ENCODE results near the gene TBL1XR1.
"Not testable (repeated sequence)": the region's sequence is repeated elsewhere in the genome, so short reads cannot be mapped to it uniquely, and the experiment has no call there.

TBL1XR1 gene

DNA sequence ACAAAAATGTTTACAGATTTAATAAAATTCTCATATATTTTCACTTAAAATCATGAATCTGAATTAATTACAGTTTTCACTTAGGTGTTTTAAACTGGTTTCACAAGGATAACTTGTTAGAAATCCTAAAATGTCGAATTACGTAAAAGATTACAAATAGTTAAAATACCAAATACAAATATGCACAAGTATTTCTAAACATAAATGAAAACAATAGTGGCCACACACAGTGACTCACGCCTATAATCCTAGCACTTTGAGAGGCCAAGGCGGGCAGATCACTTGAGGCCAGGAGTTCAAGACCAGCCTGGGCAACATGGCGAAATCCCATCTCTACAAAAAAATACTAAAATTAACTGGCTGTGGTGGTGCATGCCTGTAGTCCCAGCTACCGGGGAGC, 10.9 kb upstream of the TBL1XR1 start:
- DNase-seq (ENCODE audit: low spot score): no peak

DNA sequence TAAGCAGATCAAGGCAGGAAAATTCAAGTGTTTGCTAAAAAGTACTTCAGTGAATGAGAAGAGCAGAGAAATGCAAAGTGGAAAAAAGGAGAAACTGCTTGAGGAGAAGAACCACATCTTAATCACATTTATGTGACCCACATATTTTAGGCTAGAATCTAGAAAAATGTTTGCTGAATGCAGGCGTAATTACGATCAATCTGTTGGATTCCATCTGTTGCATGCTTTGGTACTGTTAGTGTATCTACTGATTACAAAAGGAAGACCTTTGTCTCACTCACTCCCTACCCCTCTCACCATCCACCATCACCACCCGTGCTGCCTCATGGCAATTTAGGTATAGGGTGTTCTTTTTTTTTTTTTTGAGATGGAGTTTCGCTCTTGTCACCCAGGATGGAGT, 9.7 kb upstream of the TBL1XR1 start:
- DNase-seq (ENCODE audit: low spot score): no peak

DNA sequence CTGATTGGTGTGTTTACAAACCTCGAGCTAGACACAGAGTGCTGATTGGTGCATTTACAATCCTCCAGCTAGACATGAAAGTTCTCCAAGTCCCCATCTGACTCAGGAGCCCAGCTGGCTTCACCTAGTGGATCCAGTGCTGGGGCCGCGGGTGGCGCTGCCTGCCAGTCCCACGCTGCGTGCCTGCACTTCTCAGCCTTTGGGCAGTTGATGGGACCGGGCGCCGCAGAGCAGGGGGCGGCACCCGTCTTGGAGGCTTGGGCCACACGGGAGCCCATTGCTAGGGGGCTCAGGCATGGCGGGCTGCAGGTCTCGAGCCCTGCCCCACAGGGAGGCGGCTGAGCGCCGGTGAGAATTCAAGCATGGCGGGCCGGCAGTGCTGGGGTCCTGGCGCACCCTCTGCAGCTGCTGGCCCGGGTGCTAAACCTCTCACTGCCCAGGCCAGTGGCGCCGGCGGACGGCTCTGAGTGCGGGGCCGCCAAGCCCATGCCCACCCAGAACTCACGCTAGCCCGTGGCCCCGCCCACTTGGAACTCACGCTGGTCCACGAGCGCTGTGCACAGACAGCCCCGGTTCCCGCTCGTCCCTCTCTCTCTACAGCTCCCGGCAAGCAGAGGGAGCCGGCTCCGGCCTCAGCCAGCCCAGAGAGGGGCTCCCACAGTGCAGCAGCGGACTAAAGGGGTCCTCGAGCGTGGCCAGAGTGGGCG, 6.6 kb upstream of the TBL1XR1 start:
- DNase-seq (ENCODE audit: low spot score): no peak

DNA sequence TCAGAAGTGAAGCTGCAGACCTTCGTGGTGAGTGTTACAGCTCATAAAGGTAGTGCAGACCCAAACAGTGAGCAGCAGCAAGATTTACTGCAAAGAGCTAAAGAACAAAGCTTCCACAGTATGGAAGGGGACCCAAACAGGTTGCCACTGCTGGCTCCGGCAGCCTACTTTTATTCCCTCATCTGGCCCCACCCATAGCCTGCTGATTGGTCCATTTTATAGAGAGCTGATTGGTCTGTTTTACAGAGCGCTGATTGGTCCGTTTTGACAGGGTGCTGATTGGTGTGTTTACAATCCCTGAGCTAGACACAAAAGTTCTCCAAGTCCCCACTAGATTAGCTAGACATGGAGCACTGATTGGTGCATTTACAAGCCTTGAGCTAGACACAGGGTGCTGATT, 5.7 kb upstream of the TBL1XR1 start:
- DNase-seq (ENCODE audit: low spot score): not testable (repeated sequence)

DNA sequence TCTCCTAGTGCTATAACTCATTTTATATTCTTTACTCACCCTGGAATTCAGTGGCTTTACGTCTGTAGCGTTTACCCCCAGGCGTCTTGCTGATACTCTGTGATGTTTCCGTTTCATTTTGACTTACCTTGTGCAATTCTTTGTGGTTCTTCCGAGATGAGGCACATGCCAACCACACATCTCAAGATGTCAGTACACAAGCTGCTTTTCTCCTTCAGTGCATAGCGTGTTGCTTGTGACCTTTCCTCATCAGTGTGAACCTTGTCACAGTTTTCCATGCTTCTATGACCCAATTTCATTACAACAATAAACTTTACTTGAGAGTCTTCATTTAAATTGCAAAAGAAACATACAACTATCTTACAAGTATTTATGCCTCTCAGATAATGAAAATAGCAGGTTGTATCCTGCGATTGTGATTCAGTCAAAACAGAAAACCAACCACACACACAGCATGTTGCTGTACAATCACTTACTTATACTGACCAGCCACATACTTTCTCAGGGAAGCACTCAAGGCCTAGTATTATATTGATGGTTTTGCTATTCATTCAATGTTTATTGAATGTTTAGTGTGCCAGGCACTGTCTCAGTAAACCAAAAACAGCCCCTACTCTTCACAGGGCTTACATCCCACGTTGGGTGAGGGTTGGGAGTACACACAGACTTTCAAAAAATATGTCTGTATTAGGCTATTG, 4.6 kb upstream of the TBL1XR1 start:
- DNase-seq (ENCODE audit: low spot score): no peak

DNA sequence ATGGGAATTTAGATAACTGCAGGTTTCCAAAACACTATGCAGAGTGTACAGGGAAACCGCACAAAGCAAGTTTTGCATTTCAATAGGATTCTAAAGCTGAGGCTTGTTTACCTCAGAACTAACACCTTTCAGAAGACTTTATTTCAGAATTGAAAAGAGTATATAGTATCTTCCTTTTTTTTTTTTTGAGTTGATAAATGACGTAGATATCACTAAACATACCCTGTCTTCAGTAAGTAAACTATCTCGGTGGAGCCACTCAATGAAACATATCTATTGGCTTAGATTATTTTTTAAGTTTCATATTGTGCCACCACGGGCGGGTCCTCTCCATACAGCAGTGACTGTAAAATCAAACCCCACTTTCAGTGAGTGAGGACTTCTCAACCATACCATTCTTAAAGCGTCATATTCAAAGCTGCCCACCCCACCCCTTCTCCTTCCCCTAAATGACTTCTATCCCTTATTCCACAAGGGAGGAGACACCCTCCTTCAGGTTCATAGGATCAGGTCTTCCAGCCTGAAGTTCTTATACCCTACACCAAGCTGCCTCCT, 2.0 kb upstream of the TBL1XR1 start:
- no peak for DNase-seq (ENCODE audit: low spot score)

DNA sequence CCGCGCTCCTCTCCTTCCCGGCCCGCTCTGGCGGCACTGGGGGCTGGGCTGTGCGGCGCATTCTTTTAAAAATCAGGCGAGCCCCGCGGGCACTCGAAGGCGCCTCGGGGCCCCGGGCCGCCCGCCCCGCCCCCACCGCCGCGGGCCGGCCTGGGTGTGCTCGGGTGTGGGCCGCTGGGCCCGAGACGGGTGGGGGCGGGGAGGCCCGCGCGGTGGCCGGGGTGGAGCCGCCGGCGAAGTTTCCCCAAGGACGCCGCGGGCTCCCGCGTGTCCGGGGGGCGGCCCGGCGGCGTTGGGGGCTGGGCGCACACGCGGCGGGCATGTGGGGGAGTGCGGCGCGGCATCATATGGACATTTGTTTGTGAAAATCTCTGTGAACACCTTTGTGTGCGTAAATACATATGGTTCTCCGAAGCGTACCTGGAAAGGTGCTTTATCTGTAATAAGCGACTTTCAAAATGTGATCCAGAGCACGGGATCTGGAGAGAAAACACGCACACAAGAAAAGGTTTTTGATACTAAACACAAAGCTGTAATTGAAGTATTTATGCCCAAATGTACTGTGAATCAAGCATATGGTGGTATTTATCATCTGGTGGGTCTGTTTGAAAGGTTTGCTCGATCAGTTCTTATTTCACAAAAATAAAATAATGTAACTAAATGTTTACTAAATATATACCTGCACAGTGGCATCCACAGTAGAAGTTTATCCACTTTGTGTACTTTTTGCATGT, 612 bp upstream of the TBL1XR1 start:
- no peak for DNase-seq (ENCODE audit: low spot score)

DNA sequence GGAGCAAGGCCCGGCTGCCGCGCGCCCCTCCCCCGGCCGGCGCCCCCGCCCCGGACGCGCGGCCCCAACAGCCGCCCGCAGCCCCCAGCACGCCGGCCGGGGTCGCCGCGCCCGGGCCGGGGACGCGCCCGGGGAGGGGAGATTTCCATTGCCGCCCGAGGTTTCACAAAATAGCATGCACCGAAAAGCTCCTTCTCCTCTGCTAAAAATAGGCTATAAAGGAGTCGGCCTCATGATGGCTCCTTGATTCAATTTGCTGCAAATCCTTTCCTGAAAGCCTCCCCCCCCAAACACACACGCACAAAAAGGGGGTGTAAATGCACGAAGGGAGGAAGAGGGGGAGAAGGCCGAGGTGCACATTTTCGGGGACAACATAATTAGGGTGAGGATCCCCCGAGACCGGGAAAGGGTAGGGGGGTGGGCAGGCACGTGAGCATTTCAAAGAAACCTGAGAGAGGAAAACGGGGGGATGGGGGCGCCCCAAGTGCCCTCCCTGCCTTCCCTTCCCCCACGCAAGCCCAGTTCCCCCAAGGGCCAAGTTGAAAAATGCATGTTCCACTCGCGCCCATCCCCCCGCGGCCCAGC, 734 bp downstream of the TBL1XR1 start:
- DNase-seq (ENCODE audit: low spot score): peak; percentile 61

DNA sequence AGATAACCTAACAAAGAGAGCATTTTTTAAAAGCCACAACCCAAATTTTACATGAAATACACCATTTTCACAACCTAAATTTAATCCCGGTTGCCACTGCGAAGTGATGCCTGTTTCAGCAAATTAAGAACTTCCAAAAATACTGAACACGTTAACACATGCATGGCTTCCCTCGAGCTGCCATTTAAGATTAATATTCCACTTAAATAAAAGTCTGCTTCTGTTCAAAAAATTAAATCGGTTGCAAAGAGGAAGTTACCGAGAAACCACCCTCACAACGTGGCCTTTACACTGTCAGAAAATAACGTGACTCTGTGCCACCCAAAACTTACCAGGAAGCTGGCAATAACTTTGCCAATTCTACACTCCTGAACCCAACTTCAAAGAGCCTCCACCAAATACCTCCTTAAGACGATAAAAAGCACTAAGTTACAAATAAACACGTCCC, 1.2 kb downstream of the TBL1XR1 start:
- DNase-seq (ENCODE audit: low spot score): peak; percentile 39

DNA sequence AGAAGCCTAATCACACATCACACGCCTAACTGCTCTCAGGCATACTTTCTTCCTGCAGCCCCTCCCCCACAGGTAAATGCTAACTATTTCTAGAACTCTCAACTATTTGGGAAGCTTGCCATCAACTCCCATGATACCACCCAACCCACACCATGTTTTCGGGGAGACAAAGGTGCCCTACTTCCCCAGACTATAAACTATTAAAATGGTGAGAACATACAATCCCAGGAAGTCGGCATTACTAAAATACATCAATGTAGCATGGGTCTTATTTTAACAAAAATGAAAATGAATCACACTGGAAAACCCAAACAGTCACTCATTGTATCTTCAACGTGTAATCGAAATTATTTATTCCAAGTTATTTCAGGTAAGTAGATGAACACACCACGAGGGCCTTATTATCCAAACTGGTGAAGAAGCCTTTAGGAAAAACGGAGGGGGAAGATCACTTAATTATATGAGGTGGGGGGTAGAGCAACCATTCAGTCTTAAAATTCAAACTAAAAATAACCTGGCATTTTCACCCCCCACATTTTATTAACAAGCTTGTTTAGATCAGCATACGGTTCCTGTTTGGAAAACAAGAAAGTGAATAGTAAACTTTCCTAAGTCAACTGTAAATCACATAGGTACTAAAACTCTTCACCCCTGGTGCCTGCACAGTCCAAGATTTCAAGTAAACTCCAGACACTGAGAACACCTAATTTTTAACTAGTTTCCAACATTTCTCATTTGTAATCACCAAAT, 1.9 kb downstream of the TBL1XR1 start:
- DNase-seq (ENCODE audit: low spot score): peak; percentile 38

DNA sequence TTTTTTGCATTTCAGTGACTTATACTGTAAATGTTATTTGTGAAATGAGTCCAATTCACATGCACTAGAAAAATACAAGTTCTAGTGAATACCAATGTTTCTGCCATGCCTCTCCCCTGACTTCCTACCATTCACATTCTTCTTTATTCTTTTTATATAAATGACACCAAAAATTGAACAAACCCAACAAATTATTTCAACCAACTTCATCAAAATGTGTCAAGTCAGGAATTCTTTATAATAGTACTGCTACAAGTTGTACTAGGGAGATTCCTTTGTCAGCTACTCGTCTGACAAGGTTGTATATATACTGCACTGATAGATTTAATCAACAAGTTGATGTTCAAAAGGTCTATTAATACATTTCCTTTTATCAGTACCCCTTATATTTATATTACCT, 3.0 kb downstream of the TBL1XR1 start:
- no peak for DNase-seq (ENCODE audit: low spot score)

DNA sequence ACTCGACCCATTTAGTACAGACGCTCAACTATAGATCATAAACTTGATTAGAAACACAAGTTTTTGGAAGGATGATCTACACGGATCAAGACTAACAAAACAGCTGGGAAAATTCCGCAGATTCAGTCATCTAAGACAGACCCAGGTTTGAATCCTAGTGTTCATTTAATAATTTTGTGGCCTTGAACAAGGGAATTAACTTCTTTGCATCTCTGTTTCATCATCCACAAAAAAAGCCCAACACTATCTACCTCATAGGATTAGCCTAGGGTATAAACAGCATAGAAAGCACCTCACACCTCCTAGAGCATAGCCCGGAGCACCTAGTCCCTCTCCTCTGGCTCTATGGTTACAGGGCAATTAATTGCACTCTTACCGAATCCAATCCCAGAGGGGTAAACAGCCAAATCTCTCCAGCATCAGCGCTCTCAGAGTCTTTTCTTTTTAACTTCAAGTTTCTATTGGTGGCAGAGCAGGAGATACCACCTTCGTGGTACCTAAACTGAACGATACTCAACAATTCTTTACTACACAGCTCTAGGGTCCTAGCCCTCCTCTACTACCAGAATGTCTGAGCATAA, 3.5 kb downstream of the TBL1XR1 start:
- DNase-seq (ENCODE audit: low spot score): no peak

DNA sequence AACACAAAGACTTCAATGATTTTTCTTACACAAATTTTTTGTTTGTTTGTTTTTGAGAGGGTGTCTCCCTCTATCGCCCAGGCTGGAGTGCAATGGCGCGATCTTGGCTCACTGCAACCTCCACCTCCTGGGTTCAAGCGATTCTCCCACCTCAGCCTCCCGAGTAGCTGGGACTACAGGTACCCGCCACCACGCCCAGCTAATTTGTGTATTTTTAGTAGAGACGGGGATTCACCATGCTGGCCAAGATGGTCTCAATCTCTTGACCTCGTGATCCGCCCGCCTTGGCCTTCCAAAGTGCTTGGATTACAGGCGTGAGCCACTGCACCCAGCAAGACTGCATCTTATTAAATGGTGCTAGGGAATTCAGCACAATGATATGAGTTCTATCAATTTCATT, 4.0 kb downstream of the TBL1XR1 start:
- not testable (repeated sequence) for DNase-seq (ENCODE audit: low spot score)

DNA sequence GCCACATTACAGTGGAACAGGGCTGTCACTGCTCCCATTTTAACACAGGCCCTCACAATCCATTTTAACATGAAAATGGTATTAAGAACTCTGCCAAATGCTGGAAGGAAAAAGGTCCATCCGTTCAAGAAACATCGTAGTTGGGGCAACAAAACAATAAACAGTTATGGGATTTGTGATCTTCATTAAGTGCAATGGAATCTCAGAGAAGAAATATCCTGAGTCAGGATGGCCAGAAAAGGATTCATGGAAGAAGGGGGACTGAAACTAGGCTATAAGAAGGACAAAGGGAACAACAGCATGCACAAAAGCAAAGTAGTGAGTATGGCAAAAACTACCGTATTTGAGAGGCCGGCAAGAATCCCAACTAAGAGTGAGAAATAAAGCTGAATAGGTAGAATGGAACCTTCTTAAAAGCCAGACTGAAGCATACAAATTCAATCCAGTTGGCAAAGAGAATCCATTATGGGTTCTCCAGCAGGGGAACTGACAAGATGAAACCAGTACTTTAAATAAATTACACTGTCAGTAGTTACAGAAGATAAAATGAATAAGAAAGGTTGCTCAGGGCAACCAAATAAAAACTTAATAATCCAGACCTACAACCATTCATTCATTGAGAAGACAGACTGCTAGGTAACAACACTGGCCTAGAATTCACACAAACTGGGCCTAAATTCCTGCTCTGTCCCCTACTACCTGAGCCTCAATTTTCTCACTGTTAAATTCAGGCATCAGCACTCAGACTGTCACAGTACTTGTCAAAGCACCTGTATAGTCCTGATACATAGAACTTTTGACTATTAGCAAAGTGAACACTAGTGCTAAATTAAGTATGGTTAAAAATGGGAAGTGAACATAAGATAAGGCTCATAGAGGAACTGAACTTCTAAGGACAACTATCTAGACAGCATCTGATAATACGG, 6.3 kb downstream of the TBL1XR1 start:
- DNase-seq (ENCODE audit: low spot score): no peak

DNA sequence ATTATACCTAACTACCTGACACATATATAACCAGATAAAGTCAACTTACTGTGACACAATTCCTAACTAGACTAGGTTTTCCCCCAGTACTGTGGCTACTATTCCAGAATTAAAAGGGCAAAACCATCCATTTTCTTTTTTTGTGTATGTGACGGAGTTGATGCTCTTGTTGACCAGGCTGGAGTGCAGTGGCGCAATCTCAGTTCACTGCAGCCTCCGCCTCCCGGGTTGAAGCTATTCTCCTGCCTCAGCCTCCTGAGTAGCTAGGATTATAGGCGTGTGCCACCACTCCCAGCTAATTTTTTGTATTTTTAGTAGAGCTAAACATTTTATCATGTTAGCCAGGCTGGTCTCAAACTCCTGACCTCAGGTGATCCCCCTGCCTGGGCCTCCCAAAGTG, 7.1 kb downstream of the TBL1XR1 start:
- DNase-seq (ENCODE audit: low spot score): not testable (repeated sequence)

DNA sequence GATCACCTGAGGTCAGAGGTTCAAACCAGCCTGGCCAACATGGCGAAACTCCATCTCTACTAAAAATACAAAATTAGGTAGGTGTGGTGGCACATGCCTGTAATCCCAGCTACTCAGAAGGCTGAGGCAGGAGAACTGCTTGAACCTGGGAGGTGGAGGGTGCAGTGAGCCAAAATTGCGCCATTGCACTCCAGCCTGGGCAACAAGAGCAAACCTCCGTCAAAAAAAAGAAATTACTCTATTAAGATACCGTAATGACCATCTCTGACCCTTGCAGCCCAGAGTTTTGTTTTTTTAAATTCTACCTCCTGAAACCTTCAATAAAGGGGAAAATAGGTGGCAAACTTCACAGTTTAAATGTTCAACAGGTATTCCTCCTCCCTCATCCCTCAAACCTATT, 9.0 kb downstream of the TBL1XR1 start:
- DNase-seq (ENCODE audit: low spot score): not testable (repeated sequence)

DNA sequence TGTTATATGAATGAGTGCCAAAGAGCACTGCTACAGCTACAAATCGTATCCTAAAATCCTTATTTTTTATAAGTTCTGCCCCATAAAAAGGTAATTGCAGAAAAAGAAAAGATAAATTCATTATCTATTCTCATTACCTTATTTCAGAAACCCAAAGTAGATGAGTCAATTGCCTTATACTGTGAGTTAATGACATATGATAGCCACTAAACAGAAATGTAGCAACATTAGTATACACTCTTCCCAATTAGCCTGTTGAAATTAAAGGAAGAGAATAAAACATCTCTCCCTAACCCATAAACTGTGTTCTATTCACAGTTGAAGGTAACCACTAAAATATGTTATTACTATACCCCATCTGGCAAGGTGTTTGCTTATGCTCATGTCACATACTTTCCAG, 11.0 kb downstream of the TBL1XR1 start:
- no peak for DNase-seq (ENCODE audit: low spot score)

DNA sequence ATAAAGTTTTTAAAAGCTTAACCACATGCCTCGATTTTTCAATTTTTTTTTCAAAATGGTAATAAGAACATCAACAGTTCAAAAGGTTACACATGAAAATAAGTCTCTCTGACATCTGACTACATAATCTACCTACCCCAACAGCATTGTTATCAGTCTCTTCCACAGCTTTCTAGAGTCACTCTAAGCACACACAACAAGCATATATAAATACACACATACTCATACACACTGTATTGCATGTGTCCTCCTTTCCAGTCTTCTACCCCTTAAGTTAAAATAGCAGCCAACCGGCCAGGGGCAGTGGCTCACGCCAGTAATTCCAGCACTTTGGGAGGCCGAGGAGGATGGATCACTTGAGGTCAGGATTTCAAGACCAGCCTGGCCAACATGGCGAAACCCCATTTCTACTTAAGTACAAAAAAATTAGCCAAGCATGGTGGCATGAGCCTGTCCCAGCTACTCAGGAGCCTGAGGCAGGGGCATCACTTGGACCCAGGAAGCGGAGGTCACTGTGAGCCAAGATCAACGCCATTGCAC, 12.2 kb downstream of the TBL1XR1 start:
- no peak for DNase-seq (ENCODE audit: low spot score)

DNA sequence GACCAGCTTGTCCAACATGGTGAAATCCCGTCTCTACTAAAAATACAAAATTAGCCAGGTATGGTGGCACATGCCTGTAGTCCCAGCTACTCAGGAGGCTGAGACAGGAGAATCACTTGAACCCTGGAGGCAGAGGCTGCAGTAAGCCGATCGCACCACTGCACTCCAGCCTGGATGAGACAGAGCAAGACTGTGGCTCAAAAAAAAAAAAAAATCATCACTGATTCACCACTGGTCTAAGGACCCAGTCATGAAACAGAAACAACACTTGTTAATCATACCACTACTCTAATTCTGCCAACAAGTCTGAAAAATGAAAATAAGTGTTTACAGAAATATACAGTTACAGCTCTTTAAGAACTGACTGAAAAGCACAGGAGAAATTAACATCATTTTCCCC, 12.7 kb downstream of the TBL1XR1 start:
- DNase-seq (ENCODE audit: low spot score): peak; percentile 55

DNA sequence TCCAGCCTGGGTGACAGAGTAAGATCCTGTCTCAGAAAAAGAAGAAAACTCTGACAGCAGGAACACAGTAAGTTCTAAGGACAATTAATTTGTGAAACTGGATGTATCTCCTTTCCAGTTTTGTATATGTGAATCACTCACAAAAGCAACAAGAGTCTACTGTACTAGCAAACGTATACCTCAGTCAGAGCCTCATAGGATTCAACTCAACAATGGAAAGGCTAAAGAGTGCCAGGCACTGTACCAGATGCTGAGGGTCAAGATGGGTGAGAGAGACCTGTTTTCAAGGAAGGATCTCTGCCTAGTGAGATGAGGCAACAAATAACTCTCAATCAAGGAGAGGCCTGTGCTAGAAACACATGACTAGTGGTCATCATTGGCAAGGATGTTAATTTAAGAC, 14.9 kb downstream of the TBL1XR1 start:
- no peak for DNase-seq (ENCODE audit: low spot score)

All from RKO (cell line).